ENCODE results near the gene DALRD3.
A peak's percentile ranks its signal among the peaks of the same experiment; 100 is the strongest.
"Not testable (repeated sequence)": the region's sequence is repeated elsewhere in the genome, so short reads cannot be mapped to it uniquely, and the experiment has no call there.

The DALRD3 gene

DNA sequence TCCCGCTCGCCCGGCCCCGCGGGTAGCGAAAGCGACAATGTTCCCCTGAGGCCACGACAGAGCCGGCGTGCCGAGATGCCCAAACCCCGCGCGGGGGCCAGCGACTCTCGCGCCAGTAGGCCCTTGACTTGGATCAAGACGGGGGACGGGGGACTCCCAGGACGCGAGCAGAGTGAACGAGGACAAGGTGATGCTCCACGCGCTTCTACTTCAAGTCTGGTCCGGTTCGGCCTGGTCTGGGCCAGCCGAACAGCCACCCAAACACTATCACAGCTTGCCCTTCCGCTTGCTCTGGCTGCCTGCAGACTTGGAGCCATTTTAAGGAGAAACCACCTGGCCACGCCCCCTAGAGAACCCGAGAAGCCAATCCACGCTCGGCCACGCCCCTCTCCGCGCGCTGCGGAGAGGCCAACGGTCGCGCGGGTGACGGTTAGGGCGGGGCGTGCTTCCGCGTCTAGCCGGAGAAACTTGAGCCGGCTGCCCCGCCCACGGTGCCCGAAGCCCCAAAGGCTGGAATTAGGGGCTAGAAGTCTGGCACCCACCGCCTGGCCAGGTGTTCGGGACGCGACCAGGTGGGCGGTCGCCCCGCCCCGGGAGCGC lies 2.9 kb upstream of the DALRD3 start:
- DNase-seq (ENCODE audit: low read depth): peak; percentile 97

DNA sequence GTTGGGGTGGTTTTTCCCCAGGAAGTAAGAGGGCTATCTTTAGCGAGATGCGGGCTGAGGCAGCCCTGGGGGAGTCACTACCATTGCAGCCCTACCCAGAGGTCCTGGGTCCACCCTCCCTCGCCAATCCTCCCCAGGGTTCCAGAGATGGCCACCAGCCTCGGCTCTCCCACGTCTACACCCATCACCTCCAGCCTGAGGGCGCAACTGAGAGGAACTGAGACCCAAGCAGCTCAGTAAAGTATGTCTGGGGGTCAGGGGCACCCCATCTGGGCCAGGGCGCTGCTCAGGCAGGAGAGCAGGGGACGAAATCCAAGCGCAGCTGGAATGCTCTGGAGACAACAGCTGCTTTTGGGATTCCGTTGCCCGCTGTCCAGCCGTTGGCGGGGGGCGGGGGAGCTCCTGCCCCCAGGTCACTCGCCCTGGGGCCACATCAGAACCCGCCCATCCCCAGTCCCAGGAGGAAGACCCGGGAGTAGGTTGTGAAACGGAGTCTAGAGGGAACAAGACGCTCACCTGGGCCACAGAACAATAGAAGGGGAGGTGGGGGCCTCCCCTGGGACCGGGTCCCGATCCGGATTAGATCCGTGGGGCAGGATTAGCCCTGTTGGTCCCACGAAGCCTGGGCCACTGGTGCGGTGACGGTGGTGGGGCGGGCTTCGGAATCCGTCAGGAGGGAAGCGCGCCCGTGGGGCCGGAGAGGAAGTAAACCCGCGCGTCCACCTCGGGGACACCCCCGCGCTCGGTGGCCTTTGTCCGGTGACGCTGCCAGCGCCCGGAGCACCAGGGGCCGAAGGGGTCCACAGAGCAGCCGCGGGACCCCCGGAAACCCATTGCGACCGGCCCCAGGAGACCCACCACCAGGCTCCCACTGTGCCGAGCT lies 2.2 kb upstream of the DALRD3 start:
- DNase-seq (ENCODE audit: low read depth): no peak

GRCh38 chr3:49019941-49020329 lies 1.6 kb upstream of the DALRD3 start:
- no peak for DNase-seq (ENCODE audit: low read depth)

GRCh38 chr3:49018707-49019006 lies 277 bp upstream of the DALRD3 start:
- DNase-seq (ENCODE audit: low read depth): no peak

DNA sequence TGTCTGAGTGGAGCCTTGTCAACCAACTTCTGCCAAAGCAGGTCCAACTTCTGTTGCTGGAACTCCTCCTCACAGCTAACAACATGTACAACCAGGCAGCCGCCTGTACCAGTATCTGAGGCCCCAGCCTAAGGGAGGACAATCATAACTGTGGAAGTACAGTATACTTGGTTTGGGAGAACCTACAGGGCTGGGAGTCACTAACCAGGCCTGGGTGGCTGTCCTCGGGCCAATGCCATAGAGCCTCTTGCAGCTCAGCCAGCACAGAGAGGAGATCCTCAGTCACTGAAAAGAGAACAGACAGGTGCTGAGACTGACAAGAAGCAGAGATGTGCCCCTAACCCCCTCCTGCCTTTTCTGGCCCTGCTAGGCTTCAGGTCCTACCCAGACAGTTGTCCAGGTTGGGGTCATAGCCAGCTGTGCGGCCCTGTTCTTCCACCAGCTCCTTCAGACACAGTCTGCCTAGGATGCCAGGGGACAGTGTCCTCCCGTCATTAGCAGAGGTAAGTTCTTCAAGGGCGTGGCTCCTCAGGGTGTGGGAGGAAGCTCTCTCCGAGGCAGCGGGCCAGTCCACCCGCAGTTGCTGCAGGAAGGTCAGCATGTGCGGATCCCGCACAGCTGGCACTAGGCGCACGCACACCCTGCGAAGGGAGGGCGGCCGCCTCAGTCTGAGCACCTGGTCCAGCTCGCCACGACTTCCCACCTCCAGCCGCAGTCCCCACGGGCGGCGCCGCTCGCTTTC lies 980 bp downstream of the DALRD3 start:
- no peak for DNase-seq (ENCODE audit: low read depth)

- DNase-seq (ENCODE audit: low read depth): no peak
These were observed 1.8 kb downstream of the DALRD3 start for GRCh38 chr3:49016414-49017228.

- DNase-seq (ENCODE audit: low read depth): no peak
These were observed 2.6 kb downstream of the DALRD3 start for GRCh38 chr3:49015765-49016164.

DNA sequence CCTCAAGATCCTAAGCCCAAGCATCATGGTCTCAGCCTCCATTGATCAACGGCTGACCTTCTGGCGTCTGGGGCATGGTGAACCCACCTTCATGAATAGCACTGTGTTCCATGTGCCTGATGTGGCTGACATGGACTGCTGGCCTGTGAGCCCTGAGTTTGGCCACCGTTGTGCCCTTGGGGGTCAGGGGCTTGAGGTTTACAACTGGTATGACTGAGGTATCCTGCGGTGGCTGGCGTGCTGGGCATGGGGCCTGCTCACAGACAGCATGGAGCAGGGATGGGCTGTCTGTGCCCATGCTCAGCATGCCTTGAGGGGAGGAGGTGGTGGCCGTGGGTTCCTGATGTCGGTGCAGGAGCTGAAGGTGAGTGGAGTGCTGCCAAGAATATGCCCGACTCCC lies 3.3 kb downstream of the DALRD3 start:
- DNase-seq (ENCODE audit: low read depth): no peak

- DNase-seq (ENCODE audit: low read depth): no peak
These were observed 4.4 kb downstream of the DALRD3 start for GRCh38 chr3:49013738-49014660.

DNA sequence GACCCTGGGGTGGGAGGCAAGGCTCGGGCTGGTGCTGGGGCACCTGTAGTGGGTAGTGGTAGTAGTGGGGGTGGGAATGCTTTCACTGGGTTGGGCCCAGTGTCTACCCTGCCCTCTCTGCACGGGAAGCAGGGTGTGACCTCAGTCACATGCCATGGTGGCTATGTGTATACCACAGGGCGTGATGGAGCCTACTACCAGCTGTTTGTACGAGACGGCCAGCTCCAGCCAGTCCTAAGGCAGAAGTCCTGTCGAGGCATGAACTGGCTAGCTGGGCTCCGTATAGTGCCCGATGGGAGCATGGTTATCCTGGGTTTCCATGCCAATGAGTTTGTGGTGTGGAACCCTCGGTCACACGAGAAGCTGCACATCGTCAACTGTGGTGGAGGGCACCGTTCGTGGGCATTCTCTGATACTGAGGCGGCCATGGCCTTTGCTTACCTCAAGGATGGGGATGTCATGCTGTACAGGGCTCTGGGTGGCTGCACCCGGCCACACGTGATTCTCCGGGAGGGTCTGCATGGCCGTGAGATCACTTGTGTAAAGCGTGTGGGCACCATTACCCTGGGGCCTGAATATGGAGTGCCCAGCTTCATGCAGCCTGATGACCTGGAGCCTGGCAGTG lies 5.2 kb downstream of the DALRD3 start:
- no peak for DNase-seq (ENCODE audit: low read depth)

GRCh38 chr3:49012441-49013017 lies 5.9 kb downstream of the DALRD3 start:
- no peak for DNase-seq (ENCODE audit: low read depth)

- DNase-seq (ENCODE audit: low read depth): no peak
These were observed 9.0 kb downstream of the DALRD3 start for GRCh38 chr3:49009396-49009795.

GRCh38 chr3:49008627-49009026 lies 9.8 kb downstream of the DALRD3 start:
- not testable (repeated sequence) for DNase-seq (ENCODE audit: low read depth)

- DNase-seq (ENCODE audit: low read depth): peak; percentile 80
These were observed 10.4 kb downstream of the DALRD3 start for GRCh38 chr3:49007771-49008528.

DNA sequence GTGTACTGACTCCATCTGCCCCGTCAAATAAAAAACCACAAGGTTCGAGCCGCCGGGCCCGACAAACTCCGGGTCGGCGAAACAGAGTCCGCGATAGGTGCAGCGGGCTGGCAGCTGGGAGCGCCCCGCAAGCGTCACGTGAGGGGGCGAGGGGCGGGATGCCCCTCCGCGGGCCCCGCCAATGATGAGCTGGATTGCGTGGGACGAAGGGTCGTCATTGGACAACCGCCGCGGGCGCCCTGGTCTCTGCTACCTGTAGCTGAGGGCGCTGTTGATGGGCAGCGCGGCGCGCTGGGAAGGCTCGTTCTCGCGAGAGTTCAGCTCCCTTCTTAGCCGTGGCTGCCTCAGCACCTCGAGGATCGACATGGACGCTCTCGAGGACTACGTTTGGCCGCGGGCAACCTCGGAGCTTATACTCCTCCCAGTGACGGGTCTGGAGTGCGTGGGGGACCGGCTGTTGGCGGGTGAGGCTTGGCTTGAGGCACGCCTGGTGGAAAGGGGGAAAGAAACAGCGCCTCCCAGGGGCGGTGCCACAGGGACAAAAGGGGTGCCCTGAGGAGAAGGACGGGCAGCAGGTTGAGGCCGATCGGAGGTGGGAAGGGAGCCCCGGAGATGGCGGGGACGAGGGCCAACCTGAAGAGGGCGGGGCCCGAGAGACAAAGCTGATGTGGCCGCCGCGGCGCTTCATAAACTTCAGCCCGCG lies 11.2 kb downstream of the DALRD3 start, which contains the start of gene WDR6:
Gene WDR6, plus strand, starts transcription at position 324 of the 703 bp plus-strand sequence. Its CDS starts 41 bp downstream, at position 365.
- DNase-seq (ENCODE audit: low read depth): peak; percentile 95

DNA sequence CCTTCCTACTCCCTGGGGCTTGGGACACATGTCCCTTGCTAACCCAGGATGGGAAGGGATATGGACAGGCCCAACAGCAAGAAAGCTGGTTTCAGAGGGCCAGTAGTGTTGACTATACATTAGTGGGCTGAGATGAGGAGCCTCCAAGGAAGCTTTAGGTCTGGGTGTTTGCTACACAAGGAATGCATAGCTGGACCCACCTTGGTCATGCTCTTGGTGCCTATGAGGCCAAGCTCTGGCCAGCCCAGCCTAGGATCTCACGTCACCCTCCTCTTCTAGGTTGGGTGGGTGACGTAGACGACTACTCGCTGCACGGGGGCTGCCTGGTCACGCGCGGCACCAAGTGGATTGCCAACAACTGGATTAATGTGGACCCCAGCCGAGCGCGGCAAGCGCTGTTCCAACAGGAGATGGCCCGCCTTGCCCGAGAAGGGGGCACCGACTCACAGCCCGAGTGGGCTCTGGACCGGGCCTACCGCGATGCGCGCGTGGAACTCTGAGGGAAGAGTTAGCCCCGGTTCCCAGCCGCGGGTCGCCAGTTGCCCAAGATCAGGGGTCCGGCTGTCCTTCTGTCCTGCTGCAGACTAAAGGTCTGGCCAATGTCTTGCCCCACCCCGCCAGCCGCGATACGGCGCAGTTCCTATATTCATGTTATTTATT lies 11.8 kb downstream of the DALRD3 start:
- DNase-seq (ENCODE audit: low read depth): no peak

DNA sequence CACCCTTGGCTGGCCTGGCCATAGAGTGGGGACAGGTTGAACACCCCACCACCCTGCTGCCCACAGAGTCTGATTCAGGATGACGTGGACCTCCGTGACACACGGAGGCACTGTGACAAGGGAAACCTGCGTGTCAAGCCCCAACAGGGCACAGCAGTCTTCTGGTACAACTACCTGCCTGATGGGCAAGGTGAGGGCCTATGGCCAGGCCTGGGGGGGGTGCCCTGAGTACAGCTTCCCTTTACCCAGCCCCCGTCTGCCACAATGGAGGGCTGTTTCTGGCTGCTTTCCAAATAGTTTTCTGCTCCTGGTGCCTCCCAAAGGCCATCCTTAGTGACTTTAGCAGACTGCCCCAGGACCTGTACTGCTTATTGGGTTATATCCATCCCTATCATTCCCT lies 12.4 kb downstream of the DALRD3 start:
- no peak for DNase-seq (ENCODE audit: low read depth)

DNA sequence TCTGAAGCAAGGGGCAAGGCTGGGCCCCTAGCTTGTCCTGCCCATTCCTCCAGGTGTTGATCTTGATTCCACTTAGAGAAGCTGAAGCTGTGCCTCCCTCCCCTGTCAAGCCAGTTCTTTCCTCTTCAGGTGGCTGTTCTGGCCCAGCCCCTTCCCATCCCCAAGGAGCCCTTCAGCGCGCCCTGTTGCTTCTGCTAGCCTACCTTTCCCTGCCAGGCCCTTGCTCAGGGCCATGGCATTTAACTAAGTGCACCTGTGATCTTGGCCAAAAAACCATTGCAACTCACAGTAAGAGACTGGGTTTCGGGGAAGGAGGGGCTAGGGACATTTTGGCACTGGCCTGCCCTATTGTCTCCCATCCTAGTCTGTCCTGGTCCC lies 13.1 kb downstream of the DALRD3 start:
- DNase-seq (ENCODE audit: low read depth): no peak
